GM21526 (cell line): ENCODE results near the gene TWF2.

Experiments used
- ATAC-seq: cut with Tn5 transposase; IDR thresholded peaks from one replicate; pipeline ENCODE4 v1.9.1; 2021; ENCODE audit warnings: moderate library complexity; ENCODE audit not compliant: unreplicated experiment, low FRiP score

Gene TWF2

DNA sequence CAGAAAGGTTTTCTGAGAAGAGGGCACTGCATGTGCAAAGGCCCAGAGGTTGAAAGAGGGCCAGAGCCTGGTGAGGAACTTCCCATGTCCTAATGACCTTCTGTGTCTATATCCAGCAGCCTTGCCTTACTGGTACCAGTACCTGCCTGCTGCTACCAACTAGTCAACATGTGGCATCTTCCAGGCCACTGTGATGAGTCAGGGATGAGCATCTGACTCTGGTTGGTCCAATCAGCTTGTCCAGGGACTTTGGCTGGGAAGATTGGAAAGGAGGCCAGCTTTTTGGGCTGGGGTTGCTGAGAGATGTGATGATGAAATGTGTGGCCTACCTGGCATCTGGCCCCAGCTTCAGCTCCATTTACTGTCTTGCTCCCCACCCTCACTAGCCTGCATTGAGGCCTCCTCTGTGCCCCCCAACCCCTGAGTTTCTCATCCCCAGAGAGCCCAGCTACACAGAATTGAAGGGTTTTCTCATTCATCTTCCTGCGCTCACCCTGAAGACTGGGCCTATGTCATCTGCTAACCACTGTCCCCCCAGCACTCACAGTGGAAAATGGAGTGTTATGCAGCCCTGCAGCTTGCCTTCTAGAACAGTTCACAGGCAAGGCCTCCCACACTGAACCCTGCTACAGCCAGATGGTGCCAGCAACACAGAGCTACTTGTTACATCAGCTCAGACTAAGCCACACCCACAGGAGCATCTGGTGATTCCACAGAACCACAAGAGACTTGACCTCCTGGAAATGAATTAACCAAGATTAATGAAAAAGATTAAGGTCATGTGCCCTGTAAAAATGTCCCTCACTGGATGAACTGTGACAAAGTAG is 1.3 kb upstream of the TWF2 start:
- ATAC-seq, result no peak

DNA sequence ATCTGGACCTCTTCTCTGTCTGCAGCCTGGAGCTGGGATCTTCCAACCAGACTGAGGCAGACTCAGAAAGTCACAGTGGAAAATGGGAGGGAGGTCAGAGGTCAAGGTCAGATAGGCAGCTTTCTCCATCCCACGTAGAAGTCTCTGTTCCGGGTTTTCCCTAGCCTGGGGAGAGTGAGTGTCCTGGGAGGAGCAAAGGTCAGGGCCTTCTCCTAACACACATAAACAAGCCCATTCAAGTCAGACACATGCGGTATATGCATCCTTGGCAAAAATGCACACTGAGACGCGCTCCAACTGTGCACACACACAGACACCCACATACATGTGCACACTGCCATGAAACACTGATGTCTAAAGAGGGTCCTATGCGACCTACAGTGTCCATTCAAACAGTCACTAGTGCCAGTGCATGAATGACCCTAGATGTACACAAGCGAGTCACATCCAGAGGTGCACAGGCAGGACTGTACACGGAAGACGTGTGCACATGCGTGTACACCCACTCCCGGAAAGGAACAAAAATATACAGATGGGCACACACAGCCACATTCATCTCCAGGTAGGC is 681 bp downstream of the TWF2 start:
- ATAC-seq, result no peak

DNA sequence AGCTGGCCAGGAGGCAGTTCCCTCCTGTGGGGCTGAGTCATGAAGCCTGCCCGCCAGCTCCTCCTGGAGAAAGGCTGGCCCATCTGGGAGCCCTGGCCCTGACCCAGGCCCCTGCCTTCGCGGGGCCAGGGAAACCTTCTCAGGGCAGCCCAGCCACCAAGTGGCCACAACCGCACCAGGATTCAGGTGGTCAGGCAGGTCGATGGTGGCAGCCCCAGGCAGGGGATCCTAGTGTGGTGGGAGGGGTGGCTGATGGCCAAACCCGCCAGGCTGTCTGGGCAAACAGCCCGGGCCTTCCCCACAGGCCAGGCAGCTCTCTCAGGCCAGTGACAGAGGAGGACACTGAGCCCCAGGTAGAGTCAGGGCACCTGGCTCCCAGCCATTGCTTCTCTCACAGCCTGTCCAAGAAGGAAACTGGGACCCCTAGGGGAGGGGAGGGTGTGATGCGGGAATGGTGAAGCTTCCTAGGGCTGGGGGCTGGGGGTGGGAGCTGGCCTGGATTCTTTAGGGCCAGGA is 1.2 kb downstream of the TWF2 start:
- ATAC-seq, result no peak

DNA sequence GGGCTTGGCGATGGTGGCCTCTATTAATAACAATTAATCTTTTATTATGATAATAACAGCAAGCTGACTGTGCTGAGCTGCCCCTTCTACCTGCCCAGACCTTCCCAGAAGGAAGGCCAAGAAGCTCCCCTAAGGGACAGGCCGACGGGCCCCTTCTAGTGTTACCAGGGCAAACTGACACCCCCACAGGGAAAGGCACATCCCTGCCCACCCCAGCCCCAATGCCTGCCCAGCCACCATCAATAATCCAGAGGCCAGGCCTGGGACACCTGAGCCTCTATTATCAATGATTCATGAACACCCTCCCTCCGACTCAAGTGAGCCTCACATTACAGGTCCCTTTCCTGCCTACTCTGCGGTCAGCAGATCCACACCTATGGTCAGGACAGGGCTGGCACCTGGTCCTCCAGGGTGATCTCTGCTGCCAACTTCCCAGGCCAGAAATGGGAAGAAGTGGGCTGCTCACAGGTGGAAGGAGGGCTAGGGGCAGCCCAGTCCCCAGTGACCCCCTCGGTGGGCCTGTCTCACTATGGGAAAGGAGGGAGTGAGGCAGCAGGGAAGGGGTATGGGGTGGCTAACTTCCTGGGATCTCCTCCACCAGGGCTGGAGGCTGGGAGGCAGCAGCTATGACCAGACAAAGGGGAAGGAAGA is 1.8 kb downstream of the TWF2 start:
- ATAC-seq, result no peak

DNA sequence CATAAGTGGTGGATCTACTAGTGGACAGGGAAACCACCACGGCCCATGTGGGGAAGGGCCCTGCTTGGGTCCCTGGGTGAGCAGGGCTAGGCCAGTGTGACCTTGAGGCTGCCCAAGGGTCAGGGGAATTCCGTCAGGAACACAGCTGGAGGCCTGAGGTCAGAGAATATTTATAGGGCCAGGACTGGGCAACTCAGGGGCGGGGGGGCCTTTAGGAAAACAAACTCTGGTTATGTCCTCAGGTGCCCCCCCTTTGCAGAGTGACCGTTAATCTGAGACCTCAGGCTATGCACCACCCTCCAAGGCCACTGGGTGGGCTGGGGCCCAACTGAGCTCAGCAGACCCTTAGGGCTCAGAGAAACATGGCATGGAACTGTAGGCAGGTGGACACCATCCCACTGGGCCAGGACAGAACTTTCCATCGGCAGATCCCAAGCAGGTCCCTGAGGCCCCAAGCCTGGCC is 2.5 kb downstream of the TWF2 start:
- ATAC-seq, result no peak

DNA sequence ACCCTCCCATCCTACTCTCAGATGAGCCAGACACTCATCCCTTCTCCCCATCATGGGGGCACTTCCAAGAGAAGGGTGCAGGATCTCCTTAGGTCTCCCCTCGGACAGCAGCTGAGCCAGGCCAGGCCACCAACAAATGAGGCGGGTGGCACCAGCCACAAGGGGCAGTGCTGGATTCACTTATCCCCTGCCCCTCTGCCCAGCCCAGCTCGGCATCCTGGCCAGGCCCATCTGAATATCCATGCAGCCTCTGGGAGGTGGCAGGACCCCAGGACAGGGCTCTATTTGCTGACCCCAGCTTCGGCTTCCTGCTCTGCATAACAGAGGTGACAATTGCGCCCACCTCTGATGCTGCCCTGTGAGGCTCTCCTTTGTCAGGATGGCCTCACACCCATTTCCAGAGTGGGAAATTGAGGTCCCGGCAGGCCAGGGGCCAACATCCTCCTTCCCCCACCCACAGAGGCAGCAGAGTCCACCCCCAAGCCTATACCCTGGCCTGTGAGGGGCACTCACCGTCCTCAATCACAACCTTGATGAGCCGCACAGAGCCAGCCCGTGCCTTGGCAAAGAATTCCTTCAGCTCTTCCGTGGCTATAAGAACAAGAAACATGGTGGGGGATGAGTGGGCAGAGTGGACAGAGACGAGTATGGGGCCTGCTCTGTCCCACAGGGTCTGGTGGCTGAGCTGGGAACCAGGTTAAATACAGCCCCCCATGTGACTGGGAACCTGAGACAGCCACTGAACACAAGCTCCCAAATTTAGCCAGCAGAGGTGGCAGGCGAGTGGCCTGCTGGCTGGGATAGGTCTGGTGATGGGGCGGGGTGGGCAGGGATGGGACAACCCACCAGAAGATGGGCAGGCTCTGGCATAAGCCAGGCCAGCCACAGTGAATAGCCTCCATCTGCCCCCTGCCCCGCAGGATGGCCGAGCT is 4.2 kb downstream of the TWF2 start:
- ATAC-seq, result no peak

DNA sequence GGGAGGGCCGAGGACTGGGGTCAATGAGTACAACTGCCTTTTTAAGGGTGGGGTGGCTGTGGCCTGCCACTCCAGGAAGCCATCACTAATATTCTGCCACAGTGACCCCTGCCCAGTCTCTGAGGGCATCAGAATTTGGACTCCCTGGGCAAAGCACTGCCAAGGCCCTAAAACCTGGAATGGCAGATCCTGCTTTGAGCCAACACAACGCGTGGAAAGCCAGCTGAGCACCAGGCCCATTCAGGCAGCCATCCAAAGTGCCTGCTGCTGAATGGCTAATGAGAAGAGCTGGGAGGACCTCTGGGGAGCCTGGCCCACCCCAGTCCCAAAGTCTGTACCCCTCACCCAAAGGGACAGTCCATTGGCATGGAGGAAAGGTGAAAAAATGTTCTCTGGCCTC is 5.0 kb downstream of the TWF2 start:
- ATAC-seq, result no peak

DNA sequence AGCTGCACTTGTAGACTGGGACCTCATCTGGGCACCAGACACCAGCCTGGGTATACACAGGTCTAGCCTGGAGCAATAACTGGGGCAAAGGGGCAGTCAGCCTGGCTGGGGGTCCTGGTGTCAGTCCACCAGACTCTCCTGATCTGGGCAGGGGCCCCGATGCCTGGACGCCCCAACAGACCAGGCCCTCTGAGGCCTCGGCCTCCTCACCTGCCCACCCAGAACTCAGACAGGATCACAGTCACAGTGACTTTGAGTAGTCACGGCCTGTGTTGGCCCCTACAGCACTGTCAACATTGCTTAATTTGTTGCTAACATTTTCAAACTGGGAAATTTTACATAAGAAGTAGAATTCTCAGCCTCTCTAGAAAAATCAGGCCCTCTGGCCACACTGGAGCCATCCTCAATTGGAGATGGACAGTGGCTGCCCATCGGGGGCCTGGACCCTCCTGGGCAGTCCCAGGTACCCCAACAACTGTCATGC is 5.8 kb downstream of the TWF2 start:
- ATAC-seq, result no peak

DNA sequence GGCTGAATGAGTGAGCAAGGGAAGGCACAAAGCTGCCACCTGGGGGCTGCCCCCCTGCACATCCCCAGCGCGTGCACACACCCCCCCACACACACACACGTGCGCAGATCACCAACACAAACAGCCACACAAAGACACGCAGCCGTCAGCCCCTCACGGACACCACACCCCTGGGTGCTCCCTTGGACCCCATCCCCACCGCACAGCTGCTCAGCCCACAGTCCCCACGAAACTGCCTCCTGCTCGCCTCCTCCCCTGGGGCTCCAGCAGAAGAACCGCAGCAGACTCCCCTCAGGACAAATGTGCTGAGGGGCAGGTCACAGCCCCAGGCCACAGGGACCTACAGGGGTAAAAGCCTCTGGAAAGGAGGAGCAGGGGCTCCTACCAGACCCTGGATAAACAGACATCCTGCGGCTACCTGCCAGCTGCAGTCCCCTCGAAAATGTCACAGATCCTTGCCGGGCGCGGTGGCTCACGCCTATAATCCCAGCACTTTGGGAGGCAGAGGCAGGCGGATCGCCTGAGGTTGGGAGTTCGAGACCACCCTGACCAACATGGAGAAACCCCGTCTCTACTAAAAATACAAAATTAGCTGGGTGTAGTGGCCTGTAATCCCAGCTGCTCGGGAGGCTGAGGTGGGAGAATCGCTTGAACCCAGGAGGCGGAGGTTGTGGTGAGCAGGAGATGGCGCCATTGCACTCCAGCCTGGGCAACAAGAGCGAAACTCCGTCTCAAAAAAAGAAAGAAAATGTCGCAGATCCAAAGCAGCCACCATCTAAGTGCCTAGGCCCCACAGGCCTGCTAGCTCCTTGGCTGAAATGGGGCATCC is 6.5 kb downstream of the TWF2 start:
- no peak for ATAC-seq

DNA sequence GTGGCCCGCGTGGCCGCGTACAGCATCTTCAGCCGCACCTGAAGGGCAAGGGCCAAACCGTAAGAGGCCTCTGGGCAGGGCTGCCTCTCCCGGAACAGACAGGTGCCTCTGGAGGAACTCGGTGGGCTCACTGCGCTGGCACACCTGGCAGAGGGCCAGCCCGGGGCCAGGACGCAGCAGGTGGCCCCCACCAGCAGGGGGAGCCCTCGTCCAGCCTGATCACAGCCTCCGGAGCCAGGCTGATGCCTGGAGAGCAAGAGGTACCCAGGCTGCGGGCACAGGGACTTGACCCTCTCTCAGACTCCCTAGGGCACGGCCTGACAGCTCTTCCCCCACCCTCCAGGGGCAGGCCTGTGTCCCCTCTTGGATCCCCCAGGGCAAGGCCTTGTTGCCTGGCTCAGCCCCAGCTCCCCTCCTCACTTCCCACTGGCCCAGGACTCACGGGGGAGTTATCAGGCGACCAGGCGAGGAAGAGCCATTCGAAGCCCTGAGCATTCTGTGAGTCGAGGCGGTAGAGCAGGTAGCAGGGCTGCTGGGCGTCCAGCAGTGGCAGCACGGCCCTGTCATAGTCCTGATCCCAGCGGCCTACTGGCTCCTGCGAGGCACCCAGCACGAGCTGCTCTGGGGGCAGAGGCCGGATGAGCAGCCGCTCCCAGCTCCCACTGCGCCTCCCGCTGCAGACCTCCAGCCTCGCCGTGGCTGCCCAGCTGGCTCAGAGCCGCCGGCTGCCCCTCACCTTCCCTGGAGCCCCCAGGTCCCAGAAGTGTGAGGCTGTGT is 7.3 kb downstream of the TWF2 start:
- ATAC-seq, result no peak

DNA sequence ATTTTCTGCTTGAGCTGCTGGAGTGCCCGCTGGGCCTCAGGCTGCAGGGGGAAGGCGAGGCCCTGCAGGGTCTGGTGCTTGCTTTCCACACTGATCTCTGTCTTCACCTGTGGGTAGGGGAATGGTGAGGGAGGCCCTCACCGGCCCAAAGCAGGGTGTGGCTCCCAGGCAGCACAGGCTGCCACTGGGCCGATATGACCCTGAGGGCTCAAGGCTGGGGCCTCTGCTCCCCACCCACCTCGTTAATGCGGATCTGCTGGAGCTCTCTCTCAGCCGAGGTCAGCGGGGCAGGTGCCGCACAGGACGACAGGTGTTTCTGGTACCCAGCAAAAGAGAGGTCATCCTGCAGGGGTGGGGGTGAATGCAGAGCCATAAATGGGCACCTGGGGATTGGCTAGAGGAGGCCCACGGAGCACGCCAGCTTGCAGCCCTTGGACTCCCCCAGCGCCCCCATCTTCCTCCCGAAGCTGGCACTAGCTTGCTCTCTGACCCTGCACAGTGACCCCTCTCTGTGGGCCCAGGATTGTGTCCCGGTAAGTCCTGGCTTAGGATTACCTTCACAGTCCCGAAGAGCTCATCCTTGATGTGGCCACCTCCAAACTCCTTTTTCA is 8.0 kb downstream of the TWF2 start:
- no peak for ATAC-seq

DNA sequence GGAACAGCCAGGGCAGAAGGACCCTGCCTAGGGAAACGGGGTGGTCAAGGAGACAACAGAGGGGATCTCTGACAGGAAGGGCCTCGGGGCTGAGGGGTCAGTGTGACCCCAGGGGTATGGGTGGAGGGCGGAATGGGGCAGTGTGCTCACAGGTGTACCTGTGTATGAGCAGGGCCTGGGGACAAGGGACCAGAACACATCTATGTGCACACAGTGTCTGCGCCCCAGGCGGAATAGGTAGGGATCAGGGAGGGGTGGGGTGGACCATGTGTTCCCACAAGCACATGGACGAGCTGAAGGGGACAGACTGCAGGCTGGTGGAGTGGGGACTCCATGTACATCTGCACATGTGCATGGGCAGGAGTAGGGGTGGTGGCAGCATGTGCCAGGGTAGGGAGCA is 8.5 kb downstream of the TWF2 start:
- ATAC-seq, result no peak

DNA sequence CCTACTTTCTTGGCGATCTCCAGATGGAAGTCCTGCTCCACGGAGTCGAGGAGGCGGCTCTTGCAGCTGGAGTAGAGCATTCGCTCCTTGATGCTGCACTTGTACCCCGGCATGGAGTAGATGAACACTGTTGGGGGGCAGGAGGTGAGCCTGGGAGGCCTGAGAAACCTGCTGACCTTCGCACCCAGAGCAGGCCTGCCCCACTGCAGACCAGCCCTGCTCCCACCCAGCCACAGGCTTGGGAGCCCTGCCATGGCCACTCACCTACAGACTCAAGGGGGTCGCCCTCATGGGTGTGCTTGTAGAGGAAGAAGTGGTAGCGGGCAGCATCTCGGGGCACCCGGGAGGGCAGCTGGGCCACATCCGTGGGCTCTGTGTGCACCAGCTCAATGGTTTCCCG is 9.3 kb downstream of the TWF2 start:
- ATAC-seq, result no peak

DNA sequence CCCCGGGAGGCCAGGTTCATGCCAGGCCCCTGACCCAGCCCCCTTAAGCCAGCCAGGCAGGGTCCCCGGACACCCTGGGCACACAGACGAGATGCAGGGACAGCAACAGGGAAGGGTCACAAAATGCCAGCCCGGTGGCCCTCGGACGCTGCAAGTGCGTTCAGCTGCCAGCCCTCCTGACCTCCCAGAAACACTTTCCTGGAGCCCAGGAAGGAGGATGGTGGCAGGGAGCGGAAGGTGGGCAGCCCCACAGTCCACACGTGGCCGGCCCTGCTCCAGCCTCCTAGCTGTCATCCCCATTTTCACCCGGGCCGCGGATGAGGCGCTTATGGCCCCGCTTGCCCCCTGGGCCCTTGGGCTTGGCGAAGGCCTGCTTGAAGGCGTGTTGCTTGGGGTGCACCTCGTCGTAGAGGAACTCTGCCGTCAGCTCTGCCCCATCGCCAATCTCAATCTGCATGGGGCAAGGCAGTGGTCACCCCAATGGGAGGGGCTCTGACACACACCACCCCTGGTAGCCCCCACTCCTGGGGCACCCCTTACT is 10.1 kb downstream of the TWF2 start:
- ATAC-seq, result no peak

DNA sequence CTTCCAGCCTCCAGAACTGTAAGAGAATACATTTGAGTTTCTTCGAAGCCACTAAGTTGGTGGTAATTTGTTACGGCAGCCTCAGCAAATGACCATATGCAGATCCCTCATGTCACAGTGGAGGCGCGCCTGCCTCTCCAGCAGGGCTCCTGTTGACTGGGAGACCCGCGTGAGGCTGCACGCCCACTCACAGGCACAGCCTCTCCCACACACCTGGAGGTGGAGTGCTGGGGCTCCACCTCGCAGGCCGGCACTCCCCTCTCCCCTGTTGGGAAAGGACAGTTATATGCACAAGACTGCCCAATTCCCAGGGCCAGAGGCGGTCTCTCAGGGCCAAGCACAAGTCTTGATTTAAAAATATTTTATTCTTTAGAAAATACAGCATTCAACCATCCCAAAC is 10.7 kb downstream of the TWF2 start:
- no peak for ATAC-seq

DNA sequence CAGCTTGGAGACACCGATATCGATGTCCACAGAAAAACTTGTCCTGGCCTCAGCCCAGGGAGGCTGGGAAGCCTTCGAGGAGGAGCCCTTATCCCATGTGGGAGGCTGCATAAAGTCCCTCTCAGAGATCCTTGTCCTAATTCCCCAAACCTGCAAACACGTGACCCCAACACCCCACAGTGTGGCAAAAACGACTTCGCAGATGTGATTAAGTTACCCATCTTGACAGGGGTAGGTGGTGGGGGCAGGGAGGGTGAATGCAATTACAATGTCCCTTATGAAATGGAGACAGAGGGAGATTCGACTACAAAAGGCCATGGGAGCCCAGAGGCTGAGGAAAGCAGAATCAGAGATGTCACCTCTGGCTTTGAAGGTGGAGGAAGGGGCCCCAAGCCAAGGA is 11.2 kb downstream of the TWF2 start:
- no peak for ATAC-seq

DNA sequence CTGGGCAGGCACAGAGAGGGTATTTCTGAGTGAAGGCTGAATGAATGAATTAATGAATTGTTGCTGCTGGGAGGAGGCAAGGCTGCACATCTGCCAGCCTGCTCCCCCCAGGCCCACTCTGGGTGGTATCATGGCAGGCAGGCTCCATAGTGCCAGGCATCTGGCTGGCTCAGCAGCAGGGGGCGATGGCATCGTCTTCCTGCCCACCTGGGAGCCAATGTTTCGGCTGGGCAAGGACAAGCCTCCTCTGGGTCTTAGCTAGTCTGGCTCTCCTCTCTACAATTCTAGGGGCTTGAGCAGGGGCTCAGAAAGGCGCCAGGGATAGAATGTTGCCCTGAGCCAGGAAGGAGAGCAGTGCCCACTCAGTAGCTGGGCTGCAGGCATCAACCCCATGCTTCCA is 11.8 kb downstream of the TWF2 start:
- no peak for ATAC-seq

DNA sequence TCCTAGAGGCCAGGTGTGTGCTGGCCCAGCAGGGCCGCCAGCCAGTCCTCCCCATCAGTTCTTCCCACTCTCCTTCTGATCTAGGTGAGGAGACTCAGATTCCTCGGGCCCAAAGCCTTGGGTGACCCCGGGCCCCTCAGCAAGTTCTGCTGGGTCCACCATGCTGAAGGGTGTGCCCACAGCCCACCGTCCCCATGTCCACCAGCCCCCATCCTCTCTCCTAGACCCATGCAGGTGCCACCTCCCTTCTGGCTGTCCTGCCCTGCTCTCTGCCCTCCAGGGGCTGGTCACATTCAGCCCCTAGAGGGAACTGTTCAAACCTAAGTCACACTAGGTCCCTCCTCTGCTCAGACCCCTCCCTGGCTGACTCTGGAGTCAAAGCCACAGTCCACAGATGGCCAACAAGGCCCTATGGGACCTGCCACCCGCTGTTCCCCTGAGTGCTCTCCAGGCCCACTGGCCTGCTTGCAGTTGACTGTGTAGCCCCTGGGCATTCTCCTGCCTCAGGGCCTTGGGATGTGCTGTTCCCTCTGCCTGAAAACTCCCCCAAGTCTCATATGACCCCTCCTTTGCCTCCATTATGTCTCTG is 12.6 kb downstream of the TWF2 start:
- peak; percentile 6 for ATAC-seq
